Esophagus muscularis mucosa (tissue), 3 donors: Measurements from ENCODE around the gene MAGI1.

Experiments used
- CTCF ChIP-seq, 3 experiments: fragments of 200-600 bp in 2 of 3; fragments of 450-650 bp in 1 of 3; sonication (generic) in 2 of 3; IDR thresholded peaks; one replicate each; pipeline ENCODE4 v1.5.1; 2017 to 2019; ENCODE audit warnings: antibody characterized with exemption in 3 of 3, mild to moderate bottlenecking in 2 of 3, moderate library complexity in 1 of 3
- POLR2AphosphoS5 ChIP-seq, 2 donors: sonication (generic); formaldehyde crosslinking; IDR thresholded peaks; one replicate each; pipeline ENCODE4 v1.6.1; 2017; ENCODE audit warnings: antibody characterized with exemption in 2 of 2

- no peak for TF ChIP-seq CTCF (IDR thresholded peaks at IDR 0.05)
- no peak for TF ChIP-seq POLR2AphosphoS5 (IDR thresholded peaks at IDR 0.05)
Observed at GRCh38 chr3:66083784-66084213, 45.1 kb upstream of the MAGI1 start.
